HEK293 (cell line): ENCODE measurements around the gene RPGRIP1L.

Experiments used
- CTCF ChIA-PET: fragments of 350-600 bp; formaldehyde crosslinking; extraction: SDS; loops from one replicate; lab custom pipeline; 2021; ENCODE audit warnings: antibody characterized with exemption; lab: Yijun Ruan, JAX
- POLR2A ChIA-PET: fragments of 300-600 bp; formaldehyde crosslinking; extraction: SDS; loops from one replicate; lab custom pipeline; 2020; ENCODE audit warnings: antibody characterized with exemption, inconsistent platforms; lab: Yijun Ruan, JAX
- H3K27ac ChIP-seq: fragments of 200-500 bp; sonication (Bioruptor generic); 2 replicates; pipeline ENCODE4 v1.5.1; 2014; ENCODE audit warnings: low read depth, low read length, control low read depth, inconsistent platforms; ENCODE audit errors: extremely low read depth
- H3K36me3 ChIP-seq, 2 experiments: fragments of 200-500 bp in 1 of 2; sonication (Bioruptor generic) in 1 of 2; 1 replicate in 1 of 2; 2 replicates in 1 of 2; pipeline ENCODE4 v1.5.1; 2014 to 2017; ENCODE audit warnings: inconsistent platforms in 2 of 2, low read length in 2 of 2; ENCODE audit not compliant: control insufficient read depth in 2 of 2, insufficient read depth in 1 of 2
- H3K4me1 ChIP-seq: fragments of 200-500 bp; sonication (Bioruptor generic); 2 replicates; pipeline ENCODE4 v1.5.1; 2014; ENCODE audit warnings: mild to moderate bottlenecking, low read length, inconsistent platforms; ENCODE audit not compliant: control insufficient read depth, insufficient read depth
- H3K4me3 ChIP-seq: 2 replicates; pipeline ENCODE4 v1.5.1; 2011; ENCODE audit warnings: low read depth, mild to moderate bottlenecking, control low read depth, low read length, moderate library complexity
- H3K9me3 ChIP-seq: fragments of 200-500 bp; sonication (Bioruptor generic); 2 replicates; pipeline ENCODE4 v1.5.1; 2014; ENCODE audit warnings: low read depth, low read length, inconsistent platforms; ENCODE audit not compliant: control insufficient read depth, insufficient read depth
- FEZF1 ChIP-seq: fragments of 450-650 bp; formaldehyde crosslinking; IDR thresholded peaks from 2 replicates; pipeline ENCODE4 v1.5.1; 2016; ENCODE audit warnings: missing biosample characterization, missing genetic modification characterization
- HOXC10 ChIP-seq: sonication (generic); formaldehyde crosslinking; IDR thresholded peaks from 2 replicates; pipeline ENCODE4 v1.8.1; 2023; ENCODE audit warnings: mild to moderate bottlenecking, missing genetic modification reagents
- KLF8 ChIP-seq: fragments of 450-650 bp; formaldehyde crosslinking; IDR thresholded peaks from 2 replicates; pipeline ENCODE4 v1.5.1; 2016; ENCODE audit warnings: missing biosample characterization, missing genetic modification characterization
- PRDM1 ChIP-seq: fragments of 450-650 bp; formaldehyde crosslinking; IDR thresholded peaks from 2 replicates; pipeline ENCODE4; 2016; ENCODE audit warnings: missing biosample characterization, missing genetic modification characterization
- ZBTB10 ChIP-seq: fragments of 450-650 bp; formaldehyde crosslinking; IDR thresholded peaks from 2 replicates; pipeline ENCODE4 v1.5.1; 2016; ENCODE audit warnings: missing biosample characterization, missing genetic modification characterization
- ZNF202 ChIP-seq: fragments of 450-650 bp; formaldehyde crosslinking; IDR thresholded peaks from 2 replicates; pipeline ENCODE4 v1.5.1; 2016; ENCODE audit warnings: missing biosample characterization, missing genetic modification characterization, borderline replicate concordance
- ZNF23 ChIP-seq: fragments of 450-650 bp; formaldehyde crosslinking; IDR thresholded peaks from 2 replicates; pipeline ENCODE4 v1.5.1; 2016; ENCODE audit warnings: missing biosample characterization, missing genetic modification characterization, borderline replicate concordance
- ZNF274 ChIP-seq, 2 experiments: fragments of 200-500 bp in 1 of 2; fragments of 450-650 bp in 1 of 2; sonication (Bioruptor generic) in 1 of 2; formaldehyde crosslinking in 1 of 2; IDR thresholded peaks; 2 replicates each; pipeline versions ENCODE4 v1.5.1 to v1.6.1; 2014 to 2016; ENCODE audit warnings: borderline replicate concordance in 1 of 2, inconsistent platforms in 1 of 2, low read length in 1 of 2, missing biosample characterization in 1 of 2, missing genetic modification characterization in 1 of 2
- ZNF335 ChIP-seq: fragments of 450-650 bp; formaldehyde crosslinking; conservative IDR thresholded peaks from 2 replicates; pipeline ENCODE4 v1.5.1; 2016; ENCODE audit warnings: missing biosample characterization, missing genetic modification characterization
- ZNF341 ChIP-seq: fragments of 450-650 bp; formaldehyde crosslinking; IDR thresholded peaks from 2 replicates; pipeline ENCODE4; 2016; ENCODE audit warnings: low read depth, missing biosample characterization, missing genetic modification characterization
- ZNF37A ChIP-seq: fragments of 450-650 bp; IDR thresholded peaks from 2 replicates; pipeline ENCODE4 v1.5.1; 2018; ENCODE audit warnings: missing biosample characterization, missing genetic modification characterization
- ZNF416 ChIP-seq: fragments of 450-650 bp; formaldehyde crosslinking; IDR thresholded peaks from 2 replicates; pipeline ENCODE4 v1.5.1; 2016; ENCODE audit warnings: missing biosample characterization, missing genetic modification characterization
- ZNF529 ChIP-seq: fragments of 450-650 bp; formaldehyde crosslinking; IDR thresholded peaks from 2 replicates; pipeline ENCODE4 v1.5.1; 2017; ENCODE audit warnings: missing genetic modification characterization, missing biosample characterization; ENCODE audit not compliant: insufficient replicate concordance
- ZNF530 ChIP-seq: fragments of 450-650 bp; formaldehyde crosslinking; IDR thresholded peaks from 2 replicates; pipeline ENCODE4 v1.5.1; 2016; ENCODE audit warnings: low read depth, missing biosample characterization, missing genetic modification characterization
- ZNF670 ChIP-seq: fragments of 450-650 bp; formaldehyde crosslinking; IDR thresholded peaks from 2 replicates; pipeline ENCODE4 v1.5.1; 2016; ENCODE audit warnings: missing biosample characterization, missing genetic modification characterization, low read depth
- ZNF707 ChIP-seq: fragments of 450-650 bp; formaldehyde crosslinking; IDR thresholded peaks from 2 replicates; pipeline ENCODE4 v1.5.1; 2016; ENCODE audit warnings: missing biosample characterization, missing genetic modification characterization
- ZNF791 ChIP-seq: fragments of 450-650 bp; formaldehyde crosslinking; IDR thresholded peaks from 2 replicates; pipeline ENCODE4 v1.5.1; 2016; ENCODE audit warnings: missing biosample characterization, missing genetic modification characterization
- ZSCAN23 ChIP-seq: fragments of 450-650 bp; formaldehyde crosslinking; IDR thresholded peaks from 2 replicates; pipeline ENCODE4 v1.5.1; 2016; ENCODE audit warnings: missing biosample characterization, missing genetic modification characterization
- ZSCAN30 ChIP-seq: fragments of 450-650 bp; IDR thresholded peaks from 2 replicates; pipeline ENCODE4 v1.5.1; 2018; ENCODE audit warnings: missing biosample characterization, mild to moderate bottlenecking, missing genetic modification characterization, moderate library complexity

Gene RPGRIP1L

GRCh38 chr16:53608094-53608493 lies 95.6 kb downstream of the RPGRIP1L start:
- Histone ChIP-seq H3K4me1 (no peaks in the 10 kb centered on the region), H3K9me3 (no peaks in the 10 kb centered on the region)
- CTCF ChIA-PET = no interaction called here

GRCh38 chr16:53605831-53606400 lies 97.7 kb downstream of the RPGRIP1L start:
- ChIA-PET CTCF (no interaction called here), POLR2A (no interaction called here)

More at GRCh38 chr16:53608094-53608493, 95.6 kb downstream of the RPGRIP1L start:
- POLR2A ChIA-PET = no interaction called here
- Histone ChIP-seq H3K36me3 (peaks cover 0 to 12% of the 10 kb centered on the region in 2 experiments; a peak in 1 of 3 replicates), H3K4me3 (no peak overlapping the region), H3K27ac (no peak overlapping the region)
- TF ChIP-seq PRDM1 (tag by site-specific recombination) (peak; percentile 90), ZNF274 (IDR thresholded peaks at IDR 0.05; ENCODE audit: low read length) (no peak), ZNF274 (tag by site-specific recombination; IDR thresholded peaks at IDR 0.05; ENCODE audit: borderline replicate concordance) (no peak)

DNA sequence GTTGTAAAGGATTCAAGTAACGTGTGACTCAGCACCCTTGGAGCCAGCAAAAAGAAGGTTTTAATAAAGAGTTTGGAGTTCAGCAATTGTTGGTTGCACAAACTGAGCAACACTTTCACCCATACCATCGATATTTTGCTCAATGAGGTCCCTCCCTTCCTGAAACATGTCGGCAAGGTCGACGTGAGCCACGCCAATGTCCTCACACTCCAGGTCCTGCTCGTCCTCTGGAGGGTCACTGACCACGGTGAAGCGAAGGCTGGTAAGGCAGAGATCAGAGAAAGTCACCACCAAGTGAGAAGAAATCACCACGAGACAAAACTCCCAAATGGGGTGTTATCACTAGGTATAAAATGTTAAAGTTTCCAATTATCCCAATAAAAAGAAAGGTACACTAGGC lies 98.3 kb downstream of the RPGRIP1L start:
- no peak overlapping the region for H3K4me3 ChIP-seq
- H3K36me3 ChIP-seq = peaks cover 0 to 10% of the 10 kb centered on the region in 2 experiments; a peak in 1 of 3 replicates
- H3K4me1 ChIP-seq = no peaks in the 10 kb centered on the region
- TF ChIP-seq ZNF791 (tag by site-specific recombination) (no peak), ZNF530 (tag by site-specific recombination) (no peak), ZSCAN30 (no peak), KLF8 (tag by site-specific recombination) (no peak), ZNF416 (no peak), ZNF202 (tag by site-specific recombination) (no peak), ZNF335 (tag by site-specific recombination) (no peak), FEZF1 (tag by site-specific recombination) (no peak), ZNF341 (tag by site-specific recombination) (no peak), ZNF707 (tag by site-specific recombination) (no peak), HOXC10 (CRISPR knock-in tag) (no peak)
- POLR2A ChIA-PET = no interaction called here
- no peaks in the 10 kb centered on the region for H3K9me3 ChIP-seq
- CTCF ChIA-PET = no interaction called here
- no peak overlapping the region for H3K27ac ChIP-seq

More at GRCh38 chr16:53605831-53606400, 97.7 kb downstream of the RPGRIP1L start:
- Histone ChIP-seq H3K4me3 (no peak overlapping the region), H3K4me1 (no peaks in the 10 kb centered on the region), H3K9me3 (no peaks in the 10 kb centered on the region), H3K36me3 (peaks cover 0 to 12% of the 10 kb centered on the region in 2 experiments; a peak in 1 of 3 replicates), H3K27ac (no peak overlapping the region)
- TF ChIP-seq ZNF529 (tag by site-specific recombination) (no peak), ZNF670 (no peak), ZBTB10 (tag by site-specific recombination) (no peak), ZSCAN23 (no peak), ZNF37A (tag by site-specific recombination) (no peak), ZNF23 (tag by site-specific recombination) (no peak)
